Activated CD4-positive, alpha-beta T cell treated with anti-CD3 and anti-CD28 coated beads, Interleukin-2, amount 50 U/mL, for 16 hours (primary cell): ENCODE results near the gene MYO7B.

Experiments
- DNase-seq: peaks from one replicate; pipeline ENCODE4 v3.0.0-alpha.2; 2020

MYO7B gene

DNA sequence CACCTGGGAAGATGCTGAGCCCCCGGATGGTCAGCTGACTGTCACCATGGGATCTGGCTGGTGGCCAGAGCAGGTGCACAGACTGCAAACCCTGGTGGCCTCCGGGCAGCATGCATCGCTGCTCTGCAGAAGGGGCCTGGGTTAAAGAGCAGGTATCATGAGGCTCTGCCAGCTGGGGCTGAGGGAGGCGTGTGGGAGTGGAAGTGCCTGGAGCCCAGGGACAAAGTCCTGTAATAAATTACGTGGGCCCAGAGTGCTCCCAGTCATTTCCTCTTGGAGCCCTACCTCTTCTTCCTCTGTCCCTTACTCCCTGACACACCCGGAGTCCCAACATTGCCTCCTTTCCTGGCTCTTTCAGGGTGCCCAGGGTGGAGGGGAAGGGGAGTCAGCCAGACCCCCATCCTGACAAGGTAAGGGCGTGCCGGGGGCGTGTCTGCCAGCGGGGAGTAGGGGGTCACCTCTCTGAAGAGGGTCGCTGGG lies at the start of gene MYO7B:
TSS of gene MYO7B (plus strand) at position 262 of the 480 bp plus-strand sequence. CDS start 24,040 bp downstream, outside the sequence.
- no peak for DNase-seq

DNA sequence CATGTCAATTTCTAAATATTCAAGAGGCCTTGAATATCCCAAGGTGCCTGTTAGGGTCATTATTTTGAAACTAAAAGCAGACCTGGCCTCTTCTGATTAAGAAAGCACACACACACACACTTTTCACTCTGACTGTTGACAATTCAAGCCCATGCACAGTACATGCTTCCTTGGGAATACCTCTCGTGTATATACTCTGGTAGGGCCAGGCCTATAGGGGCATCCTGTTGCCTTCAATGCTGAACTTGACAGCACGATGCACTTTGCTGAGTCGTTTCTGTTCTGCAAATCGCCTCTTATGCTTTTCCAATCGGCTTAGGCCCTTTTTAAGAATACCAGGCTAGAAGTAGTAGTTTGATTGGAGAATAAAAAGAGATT lies 49.8 kb upstream of the MYO7B start:
- DNase-seq: no peak

DNA sequence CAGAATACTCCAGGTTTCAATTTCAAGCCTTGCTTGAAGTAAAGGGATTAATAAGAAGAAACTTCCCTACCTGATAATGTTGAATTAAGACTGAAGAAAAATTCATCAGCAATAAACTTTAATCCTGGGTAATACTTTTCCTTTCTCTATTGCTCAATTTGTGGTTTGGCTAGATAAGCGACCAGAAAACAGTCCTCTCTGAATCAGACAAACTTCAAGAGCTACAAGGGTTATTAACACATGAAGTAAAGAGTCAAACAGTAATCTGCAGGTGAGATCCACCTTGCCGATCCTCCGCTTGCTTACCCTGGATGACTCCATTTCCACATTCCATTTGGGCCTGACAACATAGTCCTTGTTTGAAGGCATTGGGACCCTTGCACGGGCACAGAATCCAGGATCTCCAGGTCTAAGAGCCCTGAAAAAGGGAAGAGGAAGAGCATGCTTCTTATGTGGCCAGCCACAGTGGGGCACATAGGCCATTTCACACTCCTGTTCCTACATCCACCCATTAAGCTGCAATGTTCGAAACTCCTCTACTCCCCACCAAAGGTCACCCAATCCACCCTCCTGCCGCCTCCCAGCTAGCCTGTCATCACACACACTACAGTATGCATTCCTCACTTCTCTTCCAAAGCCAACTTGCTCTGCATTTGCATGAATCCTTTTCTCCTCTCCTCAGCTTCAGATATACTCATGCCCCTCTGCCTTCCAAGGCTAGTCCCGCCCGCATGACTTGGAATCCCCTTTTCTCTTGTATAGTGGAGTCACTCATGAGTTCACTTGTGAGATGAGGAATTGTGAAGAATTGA lies 49.0 kb upstream of the MYO7B start:
- DNase-seq: no peak

DNA sequence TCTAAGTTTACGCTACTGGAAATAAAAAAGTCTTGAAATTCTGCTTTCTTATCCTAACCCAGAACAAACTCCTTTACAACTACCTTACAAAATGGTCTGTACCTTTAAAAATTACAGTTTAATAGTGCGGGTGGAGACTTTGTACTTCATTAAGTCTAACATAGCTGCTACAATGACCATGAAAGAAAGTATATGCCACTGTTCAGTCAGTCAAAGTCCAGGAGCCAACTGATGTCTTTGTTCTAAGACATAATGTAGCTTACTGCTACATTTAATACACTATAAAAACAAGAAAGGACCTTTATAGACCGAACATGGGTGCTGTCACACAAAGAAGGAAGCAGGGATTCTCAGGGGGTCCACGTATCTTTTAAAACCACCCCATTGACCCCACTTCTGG lies 45.2 kb upstream of the MYO7B start:
- no peak for DNase-seq

DNA sequence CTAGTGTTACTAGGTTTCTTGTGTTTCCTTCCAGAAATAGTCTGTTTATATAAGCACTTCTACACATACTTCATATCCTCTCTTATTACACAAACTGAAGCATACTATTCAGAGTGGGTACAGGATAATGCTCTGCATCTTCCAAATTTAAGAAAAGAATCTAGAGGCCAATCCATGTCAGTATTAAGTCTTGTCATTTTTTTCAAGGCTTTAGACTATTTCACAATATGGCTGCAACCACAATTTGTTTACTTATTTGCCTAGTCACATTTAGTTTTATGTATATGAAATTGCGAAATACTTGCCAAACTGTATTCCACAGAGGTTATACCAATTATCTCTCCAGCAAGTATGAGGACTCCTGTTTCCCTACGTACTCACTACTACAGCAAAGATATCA lies 37.1 kb upstream of the MYO7B start:
- DNase-seq: no peak

DNA sequence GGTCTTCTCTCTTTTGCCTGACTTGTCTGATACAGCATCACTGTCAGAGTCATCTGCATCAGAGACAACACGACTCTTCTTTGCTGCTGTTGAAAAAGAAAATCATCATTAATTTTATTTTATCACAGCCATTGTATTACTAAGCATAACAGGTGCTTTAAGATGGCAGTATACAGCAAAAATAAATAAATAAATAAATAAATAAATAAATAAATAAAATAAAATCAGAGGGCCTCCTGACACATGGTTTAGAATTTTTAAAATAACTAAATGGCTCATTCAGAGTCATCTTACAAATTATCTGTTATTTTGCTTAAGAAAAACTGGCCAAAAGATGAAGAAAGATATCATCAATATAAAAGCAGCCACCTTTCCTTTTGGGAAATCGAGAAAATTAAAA lies 32.0 kb upstream of the MYO7B start:
- DNase-seq: no peak

DNA sequence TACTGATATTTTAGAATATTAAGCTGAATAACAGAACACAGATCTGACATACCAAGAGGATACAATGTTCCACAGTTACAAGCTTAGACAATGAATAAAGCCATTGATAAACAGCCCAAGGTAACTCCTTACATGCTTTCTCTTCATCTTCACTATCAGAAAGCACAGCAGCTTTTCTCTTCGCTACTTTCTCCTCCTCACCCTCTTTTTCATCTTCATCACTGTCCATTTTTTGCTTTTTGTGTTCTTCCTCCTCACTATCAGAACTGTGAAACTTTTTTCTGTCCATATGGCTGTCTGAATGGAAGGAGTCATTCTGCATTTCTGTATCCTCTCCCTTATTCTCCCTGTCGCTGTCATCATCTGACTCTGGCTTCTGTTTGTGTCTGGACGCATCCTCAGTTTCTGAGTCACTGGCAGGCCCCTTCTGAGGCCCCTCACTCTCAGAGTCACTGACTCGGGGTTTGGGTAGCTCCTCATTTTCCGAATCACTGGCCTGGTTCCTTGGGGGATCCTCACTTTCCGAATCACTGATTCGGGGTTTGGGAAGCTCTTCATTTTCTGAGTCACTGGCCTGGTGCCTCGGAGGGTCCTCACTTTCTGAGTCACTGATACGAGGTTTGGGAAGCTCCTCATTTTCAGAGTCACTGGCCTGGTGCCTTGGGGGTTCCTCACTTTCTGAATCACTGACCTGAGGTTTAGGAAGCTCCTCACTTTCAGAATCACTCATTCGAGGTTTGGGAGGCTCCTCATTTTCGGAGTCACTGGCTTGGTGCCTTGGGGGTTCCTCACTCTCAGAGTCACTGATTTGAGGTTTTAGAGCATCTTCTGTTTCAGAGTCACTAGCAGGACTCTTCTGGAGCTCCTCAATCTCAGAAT lies 30.7 kb upstream of the MYO7B start:
- peak; percentile 45 for DNase-seq

DNA sequence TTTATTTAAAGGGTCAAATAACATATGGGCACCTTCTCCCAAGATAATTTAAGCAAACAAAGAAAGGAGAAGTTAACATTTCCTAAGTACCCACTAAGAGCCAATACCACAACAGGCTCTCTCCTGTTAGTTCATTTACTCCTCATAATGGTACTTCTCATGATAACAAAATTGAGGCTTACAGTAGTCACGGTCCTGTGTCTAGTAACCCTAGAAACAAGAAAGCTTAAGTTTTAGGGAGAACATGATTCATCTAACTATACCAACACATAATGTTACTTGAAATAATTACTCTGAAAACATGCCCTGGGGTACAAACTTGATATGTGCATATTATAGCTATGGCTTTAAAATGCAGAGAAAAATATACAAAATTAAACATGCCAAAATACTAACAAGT lies 29.0 kb upstream of the MYO7B start:
- no peak for DNase-seq

DNA sequence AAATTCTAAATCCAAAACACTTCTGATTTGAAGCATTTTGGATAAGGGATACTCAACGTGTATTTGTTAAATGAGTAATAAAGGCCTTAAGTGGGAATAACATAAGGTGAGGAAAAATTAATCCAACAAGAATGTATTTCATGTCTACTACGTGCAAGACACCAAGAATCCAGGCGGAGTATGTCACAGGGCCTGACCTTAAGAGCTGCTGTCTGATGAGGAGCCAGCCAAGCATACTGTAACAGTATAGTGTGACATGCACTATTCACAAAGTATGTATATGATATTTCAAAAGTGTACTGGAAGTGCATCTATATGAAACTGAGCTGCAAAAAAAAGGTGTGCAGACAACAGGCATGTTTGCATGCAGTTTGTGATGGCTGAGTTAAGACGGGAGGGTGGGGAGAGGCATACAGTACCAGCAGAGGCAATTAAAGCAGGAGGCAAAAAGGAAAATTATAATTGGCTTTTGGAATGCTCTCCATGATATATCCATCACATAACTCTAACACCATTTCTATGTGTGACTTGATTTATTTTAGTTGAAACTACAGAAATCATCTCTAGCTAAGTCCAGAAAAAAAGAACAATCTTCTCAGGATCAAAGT lies 27.4 kb upstream of the MYO7B start:
- DNase-seq: no peak

DNA sequence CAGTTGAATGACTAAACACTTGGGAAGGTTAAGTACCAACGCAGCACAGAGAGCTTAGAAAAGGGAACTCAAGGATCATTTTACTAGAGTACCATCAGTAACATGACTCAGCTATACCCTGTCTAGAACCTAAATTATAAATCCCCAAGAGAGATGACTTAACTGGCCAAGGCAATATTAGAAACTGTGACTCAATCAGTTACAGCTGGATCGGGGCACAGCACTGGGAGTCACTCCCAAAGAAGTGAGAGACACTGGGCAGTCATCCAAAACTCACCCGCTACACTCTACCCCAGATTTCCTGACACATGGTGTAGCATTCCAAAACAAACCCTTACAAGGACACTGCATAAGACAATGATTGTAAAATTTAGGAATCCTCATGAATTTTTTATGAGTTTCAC lies 26.9 kb upstream of the MYO7B start:
- DNase-seq: no peak

DNA sequence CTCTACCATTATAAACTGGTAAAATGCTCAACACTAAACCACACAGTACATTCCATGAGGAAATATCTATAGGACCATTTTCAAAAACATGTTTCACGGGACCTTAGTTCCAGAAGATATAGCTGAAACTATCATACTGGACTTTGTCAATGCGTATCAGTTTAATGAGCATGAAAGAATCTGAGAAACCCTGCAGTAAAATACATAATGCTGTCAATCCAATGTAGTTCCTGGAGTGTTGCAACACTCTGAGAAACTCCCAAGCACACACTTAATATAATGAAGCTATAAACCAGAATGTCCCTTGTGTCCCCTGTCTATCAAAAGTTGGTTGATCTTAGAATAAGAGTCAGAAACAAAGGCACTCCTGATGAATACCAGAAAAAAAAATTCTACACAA lies 25.4 kb upstream of the MYO7B start:
- no peak for DNase-seq

DNA sequence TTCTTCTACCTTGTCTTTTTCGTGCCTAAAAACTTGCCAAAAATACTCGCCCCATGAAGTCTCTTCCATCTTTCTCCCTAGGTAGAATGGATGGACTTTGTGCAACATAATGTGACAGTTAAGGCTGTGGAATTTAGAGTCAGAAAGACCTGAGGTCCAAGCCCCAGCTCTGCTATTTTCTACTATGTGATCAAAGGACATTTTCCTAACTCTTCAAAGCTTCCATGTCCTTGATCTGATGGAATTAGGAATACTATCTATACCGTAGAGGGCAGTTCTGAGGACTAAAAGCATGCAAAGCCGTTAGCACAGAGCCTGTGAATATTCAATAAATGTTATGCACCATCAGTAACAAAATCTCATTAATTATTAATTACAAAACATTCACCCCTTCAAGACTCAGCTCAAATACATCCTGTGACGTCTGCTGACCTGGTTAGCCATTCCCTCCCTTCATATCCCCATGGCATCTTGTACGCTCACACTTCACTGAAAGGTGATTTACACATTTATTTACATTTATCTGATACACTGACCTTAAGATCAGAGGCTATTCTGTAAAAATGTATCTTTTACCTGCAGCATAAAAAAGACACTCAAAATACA lies 24.3 kb upstream of the MYO7B start:
- DNase-seq: no peak

DNA sequence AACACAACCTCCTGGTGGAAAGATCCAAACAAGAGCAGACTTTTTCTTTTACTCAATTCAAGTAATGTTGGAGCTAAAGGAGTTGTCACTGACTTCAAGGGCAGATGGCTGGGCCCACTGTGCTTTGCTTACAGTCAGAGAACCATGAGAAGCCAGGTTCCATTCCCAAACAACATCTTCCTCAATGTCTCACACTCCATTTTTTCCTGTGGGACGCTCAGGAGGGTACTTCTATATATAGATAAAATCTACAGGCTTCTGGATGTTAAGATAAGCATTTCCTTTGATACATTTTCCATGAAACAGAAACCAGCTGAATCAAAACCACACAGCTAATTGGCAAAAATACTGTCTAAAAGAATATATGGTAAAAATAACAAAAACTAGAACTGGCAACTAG lies 23.6 kb upstream of the MYO7B start:
- DNase-seq: no peak

DNA sequence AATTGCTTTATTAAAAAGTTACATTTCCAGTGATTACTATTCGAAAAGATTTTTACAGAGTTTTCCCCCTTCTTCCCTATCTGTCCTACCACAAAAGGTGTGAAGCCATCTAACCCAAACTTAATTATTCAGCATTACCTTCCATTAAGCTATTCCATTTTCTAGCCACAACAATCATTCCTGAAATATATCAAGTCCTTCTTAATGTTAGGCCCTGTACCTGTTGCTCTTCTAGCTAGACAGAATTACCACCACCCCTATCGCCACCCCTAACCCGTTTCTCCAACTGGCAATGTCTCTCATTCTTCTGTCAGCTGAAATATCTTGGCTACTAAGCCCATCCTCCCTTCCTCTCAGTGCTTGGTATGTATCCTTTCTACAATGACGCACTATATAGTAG lies 23.1 kb upstream of the MYO7B start:
- no peak for DNase-seq

DNA sequence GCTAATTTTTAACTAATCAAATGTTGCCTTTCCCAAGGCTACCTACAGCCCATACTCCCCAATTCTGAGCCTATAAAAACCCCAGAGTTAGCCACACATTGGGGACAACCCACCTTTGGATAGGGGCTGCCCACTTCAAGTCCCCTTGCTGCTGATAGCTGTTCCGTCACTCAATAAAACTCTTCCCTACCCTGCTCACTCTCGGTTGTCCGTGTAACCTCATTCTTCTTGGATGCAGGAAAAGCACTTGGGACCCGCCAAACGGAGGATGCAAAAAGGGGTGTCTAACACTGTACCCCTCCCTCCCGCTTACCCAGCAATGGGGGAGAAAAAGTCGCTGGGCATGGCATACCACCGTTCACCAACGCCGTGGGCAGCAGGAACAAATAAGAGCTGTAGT lies 21.4 kb upstream of the MYO7B start:
- DNase-seq: no peak

DNA sequence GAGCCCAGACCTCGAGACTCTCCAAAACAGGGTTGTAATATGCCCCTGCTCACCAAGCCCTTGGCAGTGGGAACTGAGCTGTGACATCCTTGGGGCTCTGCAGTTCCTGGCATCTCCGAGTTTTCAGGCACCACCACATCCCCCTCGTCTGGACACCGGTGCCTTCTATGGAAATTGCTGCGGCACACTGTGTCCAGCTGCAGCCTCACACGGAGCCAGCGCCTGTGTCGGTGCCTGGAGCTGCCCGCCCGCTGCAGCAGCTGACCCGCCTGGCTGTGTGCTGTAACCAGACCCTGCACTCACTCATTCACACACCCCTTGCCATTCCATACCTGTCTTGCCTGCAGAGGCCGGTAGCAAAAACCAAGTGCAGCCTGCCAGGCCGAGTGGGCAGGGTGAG lies 21.0 kb upstream of the MYO7B start:
- no peak for DNase-seq

DNA sequence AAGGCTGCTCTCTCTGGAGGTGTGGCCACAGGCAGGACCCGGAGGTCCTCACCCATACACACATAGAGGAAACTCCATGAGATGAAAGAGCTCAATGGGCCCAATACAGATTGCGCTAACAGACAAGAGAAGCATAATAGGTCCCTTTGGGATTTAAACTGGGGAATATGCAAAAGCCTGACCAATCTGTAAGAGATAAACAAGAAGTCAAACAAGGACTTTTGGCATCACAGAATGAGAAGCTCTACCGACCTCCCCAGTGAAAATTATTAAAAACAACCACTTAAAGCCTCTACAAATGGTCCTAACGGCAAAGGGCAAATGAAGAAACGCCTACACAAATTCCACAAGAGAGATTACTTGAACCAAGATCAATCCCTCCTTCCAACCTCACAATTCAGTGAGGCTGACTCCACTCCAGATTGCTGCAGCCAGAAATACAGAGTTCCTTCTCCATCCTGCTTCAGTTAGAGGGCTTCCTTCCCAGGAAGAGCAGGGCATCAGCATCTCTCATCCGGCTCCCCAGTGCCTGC lies 20.0 kb upstream of the MYO7B start:
- DNase-seq: no peak

DNA sequence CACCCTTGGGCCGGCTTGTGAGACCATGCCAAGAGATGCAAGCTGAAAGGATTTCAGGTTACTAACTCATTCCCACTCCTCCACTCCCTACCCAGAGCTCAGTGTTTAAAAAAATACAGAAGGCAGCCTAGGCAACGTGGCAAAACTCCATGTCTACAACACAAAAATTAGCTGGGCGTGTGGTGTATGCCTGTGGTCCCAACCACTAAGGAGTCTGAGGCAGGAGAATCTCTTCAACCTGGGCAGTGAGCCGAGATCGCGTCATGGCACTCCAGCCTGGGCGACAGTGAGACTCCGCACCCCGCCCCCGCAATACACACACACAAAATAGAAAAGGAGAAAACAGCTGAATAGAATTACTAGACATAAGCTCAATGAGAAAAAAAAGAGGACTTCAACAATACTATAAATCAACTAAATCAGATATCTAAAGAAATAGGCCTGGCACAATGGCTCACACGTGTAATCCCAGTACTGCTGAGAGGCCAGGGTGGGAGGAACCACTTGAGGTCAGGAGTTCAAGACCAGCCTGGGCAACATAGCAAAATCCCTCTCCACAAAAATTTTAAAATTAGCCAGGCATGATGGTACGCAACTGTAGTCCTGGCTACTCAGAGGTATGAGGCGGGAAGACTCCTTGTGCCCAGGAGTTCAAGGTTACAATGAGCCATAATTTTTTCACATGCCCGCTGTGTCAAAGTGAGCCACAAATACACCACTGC lies 19.3 kb upstream of the MYO7B start:
- DNase-seq: no peak

DNA sequence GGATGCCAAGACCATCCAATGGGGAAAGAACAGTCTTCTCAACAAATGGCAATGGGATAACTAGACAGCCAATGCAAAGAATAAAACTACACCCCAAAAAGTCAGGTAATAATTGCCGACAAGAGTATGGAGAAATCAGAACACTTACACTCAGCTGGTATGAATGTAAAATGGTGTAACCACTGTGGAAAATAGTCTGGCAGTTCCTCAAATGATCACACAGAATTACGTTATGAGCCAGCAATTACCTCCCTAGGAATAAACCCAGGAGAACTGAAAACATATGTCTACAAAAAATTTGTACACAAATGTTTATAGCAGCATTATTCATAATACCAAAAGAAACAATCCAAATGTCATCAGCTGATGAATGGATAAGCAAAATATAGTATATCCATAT lies 18.0 kb upstream of the MYO7B start:
- DNase-seq: no peak

DNA sequence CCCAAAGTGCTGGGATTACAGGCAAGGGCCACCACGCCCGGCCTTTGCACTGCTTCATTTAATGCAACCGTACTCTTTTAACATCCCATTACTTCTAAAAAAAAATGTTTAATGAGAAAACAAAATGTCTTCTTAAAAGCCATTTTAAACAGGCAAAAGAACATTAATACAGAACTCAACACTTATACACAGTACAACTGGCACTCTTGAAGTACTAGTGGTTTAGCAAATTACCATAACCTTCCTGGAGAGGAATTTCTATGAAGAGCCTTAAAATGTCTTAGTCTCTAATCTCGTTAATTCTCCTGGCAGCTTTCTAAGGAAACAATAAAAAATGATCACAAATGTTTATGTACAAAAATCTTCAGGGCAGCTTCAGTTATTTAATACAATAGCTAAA lies 15.1 kb upstream of the MYO7B start:
- no peak for DNase-seq

DNA sequence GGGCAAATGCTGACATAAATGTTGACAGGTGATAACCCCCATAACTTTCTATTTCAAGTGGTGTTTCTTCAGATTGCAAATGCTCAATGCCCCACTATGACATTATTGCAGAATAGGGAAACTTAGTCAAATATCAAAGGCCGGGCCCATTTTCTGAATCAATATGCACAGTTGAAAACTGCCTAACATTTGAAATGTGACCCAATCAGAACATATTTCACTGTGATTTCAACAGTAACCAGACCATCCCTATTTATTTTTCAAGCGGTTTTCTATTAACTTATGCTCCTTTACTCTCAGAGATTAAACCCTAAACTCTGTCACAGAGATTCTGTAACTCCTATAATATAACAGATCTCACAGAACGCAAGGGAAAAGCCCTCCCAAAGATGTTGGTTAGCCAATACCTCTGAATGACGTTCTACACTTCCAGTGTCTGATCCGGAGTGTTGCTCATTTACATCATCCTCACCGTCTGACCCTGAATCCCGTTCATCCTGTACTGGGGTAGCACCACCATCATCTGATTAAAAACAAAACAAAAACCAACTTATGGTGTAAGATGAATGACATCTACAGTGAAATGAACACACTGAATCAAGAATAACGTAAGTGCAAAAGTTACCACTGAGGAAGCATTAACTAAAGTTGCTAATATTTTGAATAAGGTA lies 12.1 kb upstream of the MYO7B start:
- peak; percentile 56 for DNase-seq
